HG03571 (cell line): Measurements from ENCODE around the gene AK9.
"Not testable (repeated sequence)": the region's sequence is repeated elsewhere in the genome, so short reads cannot be mapped to it uniquely, and the experiment has no call there.

Source experiments
- ATAC-seq: cut with Tn5 transposase; IDR thresholded peaks from one replicate; pipeline ENCODE4 v1.9.1; 2021; ENCODE audit not compliant: unreplicated experiment

Gene AK9

GRCh38 chr6:109626311-109626710 is 64.7 kb downstream of the AK9 start:
- no peak for ATAC-seq

DNA sequence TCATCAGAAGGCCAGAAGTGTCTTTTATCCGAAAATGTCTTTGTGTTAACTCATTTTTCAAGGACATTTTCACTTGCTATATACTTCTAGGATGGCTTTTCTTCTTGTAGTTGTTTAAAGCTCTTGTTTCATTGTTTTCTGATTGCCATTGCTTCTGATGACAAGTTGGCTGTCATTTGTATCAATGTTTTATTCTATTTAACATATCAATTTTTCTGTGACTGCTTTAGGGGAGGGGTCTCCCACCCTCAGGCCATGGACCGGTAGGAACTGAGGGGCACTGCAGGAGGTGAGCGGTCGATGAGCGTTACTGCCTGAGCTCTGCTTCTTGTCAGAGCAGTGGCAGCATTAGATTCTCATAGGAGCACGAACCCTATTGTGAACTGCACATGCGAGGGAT is 65.8 kb downstream of the AK9 start:
- ATAC-seq: no peak

DNA sequence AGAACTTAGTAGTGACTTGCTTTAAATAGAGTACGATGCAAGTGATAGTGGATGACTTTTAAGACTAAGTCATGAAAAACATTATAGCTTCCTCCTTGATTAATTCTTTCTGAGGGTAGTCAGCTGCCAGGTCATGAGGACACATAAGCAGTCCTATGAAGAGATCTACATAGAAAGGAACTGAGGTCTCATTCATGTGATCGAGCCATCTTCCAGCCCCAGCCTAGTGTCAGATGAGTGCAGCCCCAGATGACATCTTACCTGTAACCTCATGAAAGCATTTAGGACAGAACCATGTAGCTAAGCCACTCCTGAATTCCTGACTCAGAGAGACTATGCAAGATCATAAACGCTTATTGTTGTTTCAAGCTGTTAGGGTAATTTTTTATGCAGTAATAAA is 67.7 kb downstream of the AK9 start:
- ATAC-seq: no peak

- ATAC-seq: no peak
Observed at GRCh38 chr6:109612268-109612667, 78.7 kb downstream of the AK9 start.

DNA sequence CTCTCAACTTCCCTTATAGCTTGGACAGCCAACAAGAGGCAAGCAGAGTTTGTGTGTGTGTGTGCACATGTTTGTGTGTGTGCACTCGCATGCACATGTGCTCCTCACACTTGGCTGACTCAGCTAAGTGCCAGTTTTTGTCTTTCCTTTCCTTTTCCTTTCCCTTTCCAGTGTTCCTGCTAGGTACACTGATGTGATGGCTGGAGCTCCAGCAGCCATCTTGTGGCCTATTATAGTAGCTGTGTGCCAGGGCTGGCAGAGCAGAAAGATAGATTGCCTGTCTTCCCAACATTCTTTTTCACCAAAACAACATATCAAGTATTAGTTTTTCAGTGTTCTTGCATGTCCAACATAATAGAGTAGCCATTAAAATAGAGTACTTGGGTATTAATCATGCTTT is 79.5 kb downstream of the AK9 start:
- no peak for ATAC-seq

DNA sequence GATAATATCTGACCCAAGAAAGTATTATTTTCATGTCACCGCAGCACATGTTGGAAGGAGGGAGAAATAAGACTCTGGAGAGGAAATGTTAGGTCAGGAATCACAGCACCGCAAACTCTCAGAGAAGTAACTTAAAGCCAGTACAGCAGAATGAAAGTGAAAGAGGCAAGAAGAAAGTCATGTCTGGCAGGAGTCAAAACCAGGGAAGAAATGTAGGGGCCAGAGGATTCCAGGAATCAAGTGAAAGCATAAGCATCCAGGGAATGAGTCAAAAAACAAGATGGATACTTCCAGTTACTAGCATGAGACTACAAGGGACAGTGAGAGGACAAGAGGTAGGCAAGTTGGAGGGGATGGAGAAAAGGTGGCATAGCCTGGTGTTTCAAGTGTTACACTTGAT is 80.4 kb downstream of the AK9 start:
- no peak for ATAC-seq

DNA sequence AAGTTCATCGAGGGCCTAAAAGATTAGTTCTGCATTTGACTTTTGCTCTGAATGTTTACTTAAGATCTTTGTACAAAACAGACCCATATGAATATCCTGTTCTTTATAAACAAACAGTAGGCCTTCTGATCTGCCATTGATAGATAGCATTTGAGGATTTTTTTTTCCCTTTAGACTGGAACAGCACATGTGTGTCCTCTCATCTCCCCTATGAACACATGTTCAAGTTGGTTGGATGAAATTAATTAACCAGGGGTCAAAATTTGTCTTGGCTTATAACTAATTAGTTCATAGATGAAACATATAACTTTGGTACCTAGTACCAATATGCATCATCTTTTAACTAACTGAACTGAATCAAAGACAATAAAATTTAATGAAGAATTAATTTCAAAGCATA is 81.3 kb downstream of the AK9 start:
- ATAC-seq: no peak

DNA sequence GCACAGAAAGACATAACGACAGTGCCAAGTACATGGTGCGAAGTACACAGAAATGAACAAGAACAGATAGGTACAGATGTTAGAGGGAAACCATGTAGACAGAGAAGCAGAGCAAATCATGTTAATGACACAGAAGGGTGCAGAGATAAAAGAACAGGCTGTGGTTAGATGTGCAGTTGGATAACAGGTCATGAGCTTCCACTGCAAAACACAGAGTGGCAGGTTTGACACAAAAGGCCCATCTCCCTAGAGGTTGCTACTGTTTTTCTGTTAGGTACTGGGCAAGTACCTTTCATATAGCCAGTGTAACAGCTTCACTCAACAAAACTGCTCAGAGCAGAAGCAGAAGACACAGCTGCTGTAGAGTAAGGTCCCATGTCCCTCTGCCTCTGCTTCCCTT is 84.6 kb downstream of the AK9 start:
- no peak for ATAC-seq

DNA sequence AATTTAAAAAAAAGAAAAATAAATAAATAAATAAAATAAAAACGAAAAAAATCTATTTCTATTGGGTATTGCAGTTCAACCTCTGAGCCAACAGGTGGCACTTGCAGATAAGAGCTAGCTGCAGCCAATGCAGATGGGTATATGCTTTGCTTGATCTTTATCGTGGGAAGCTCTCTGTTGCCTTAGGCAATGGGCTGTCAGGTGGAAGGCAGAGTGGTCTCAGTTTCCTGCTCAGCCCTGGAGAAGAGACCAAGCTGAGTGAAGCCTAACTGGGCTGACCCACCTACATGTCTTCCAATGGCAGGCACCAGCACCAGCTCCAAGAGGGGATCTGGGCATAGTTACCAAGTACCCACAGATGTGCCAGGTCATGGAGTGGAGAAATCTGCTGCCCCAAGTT is 95.0 kb downstream of the AK9 start:
- no peak for ATAC-seq

DNA sequence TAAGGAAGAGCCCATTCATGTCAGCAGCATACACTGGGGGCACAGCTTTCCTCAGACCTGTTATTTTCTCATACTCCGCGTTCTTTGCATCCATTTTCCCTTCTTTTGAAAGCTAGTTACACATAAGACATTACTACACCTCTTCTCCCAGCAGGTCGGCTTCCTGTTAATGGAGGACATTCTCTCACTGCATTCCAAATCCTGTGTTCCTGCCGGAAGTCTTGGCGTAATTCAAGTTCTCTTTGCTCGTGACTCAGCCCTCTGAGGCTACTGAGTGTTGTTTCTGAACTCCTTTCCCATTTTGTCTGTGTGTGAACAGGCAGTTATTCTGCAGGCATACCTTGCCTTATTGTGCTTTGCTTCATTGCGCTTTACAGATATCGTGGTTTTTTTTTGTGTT is 110.5 kb downstream of the AK9 start:
- ATAC-seq: no peak

GRCh38 chr6:109579361-109579760 is 111.6 kb downstream of the AK9 start:
- ATAC-seq: no peak

- not testable (repeated sequence) for ATAC-seq
Observed at GRCh38 chr6:109569901-109570300, 121.1 kb downstream of the AK9 start.

DNA sequence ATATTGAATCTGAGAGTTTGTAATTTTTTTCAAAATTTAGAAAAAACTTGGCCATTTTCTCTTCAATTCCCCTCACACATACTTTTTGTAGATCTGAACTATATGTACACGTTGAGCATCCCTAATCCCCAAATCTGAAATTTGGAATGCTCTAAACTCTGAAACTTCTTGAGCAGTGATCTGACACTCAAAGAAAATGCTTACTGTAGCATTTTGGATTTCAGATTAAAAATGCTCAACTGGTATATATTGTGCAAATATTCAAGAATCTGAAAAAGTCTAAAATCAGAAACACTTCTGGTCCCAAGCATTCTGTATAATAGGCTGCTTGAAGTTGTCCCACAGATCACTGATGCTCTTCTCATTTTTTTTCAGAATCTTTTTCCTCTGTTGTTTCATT is 129.2 kb downstream of the AK9 start:
- ATAC-seq: no peak

GRCh38 chr6:109531446-109531845 is 159.6 kb downstream of the AK9 start:
- no peak for ATAC-seq

DNA sequence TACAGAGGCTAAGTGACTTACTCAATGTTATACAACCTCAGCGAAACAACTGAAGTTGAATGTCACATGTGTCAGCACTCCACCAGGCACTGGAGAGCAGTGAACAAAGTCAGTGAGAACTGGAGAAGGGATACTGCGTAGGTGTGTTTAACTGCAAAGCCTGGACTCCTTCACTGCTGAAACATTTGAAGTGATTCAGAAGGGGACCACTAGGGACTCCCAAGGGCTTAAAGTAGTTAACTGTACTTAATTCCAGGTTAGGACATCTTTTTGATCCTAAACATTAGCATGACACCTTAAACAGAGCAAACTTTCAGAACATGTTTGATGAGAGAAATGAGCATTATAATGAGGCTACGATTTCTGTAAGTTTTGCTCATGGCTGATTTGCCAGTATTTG is 163.0 kb downstream of the AK9 start:
- ATAC-seq: no peak

DNA sequence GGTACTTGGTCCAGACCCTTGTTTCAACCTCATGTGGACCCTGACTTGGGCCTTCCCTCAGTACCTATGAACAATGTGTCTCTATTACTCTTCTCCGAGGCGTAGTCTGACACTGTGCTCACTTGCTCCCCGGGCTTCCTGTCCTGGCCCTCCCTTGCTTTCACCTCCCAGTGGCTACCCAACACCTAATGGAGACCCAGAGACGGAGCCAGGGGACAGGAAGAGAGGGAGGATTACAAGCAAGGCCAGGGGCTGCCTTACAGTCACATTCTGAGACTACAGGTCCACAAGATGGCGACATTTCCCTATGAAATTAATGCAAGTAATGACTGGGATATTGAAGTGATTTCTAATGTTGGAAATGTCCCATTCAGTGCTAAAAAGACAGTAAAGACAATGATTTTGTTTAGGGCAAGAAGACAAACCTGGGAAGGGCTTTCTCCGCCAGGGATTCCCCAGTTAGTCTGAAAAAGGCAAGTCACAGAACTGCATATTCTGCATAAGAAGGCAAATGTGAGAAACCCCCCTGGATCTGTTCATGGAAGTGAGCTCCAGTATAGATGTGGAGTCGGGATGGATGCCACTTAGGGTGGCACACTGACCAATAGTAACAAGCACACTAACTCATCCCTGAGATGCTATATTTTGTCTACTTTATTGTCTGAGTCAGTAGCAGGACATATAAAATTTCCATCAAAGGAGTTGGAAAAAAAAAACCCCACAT is 163.9 kb downstream of the AK9 start:
- no peak for ATAC-seq

GRCh38 chr6:109524129-109524528 is 166.9 kb downstream of the AK9 start:
- no peak for ATAC-seq

DNA sequence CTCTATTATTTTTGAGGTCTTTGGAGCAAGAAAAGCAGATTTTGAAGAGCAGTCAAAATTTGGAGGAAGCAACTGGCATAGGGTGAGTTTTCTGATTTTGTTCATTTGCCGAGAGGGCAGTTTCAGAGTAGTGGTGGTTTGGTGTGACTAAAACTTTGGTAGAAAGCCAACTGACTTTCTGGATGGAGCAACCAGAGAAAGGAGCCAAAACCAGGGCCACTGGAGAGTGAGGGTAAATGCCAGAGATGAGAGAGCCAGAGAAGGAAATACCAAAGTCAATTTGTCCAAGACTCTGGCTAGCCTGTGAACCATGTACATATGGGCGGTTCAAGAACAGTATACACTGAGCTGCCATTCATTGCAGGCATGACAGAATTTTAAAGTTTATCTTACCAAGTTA is 167.5 kb downstream of the AK9 start:
- ATAC-seq: no peak

GRCh38 chr6:109521080-109521479 is 169.9 kb downstream of the AK9 start:
- no peak for ATAC-seq

GRCh38 chr6:109519647-109520046 is 171.4 kb downstream of the AK9 start:
- not testable (repeated sequence) for ATAC-seq

- no peak for ATAC-seq
Observed at GRCh38 chr6:109516929-109517328, 174.1 kb downstream of the AK9 start.

- ATAC-seq: no peak
Observed at GRCh38 chr6:109515781-109516409, 175.1 kb downstream of the AK9 start.

DNA sequence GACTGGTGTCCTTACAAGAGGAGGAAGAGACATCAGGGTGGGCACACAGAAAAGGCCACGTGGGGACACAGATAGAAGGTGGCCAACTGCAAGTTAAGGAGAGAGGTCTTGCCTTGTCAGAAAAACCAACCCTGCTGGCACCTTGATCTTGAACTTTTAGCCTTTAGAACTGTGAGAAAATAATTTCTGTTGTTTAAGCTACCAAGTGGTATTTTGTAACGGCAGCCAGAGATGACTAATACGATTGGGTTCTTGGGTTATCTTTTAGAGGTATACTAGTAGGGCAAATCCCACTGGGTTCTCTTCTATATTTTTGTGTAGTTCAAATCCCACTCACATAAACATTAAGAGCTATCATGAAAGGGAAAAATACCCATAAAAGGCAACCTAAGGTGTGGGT is 176.1 kb downstream of the AK9 start:
- ATAC-seq: no peak
